PC-3 (cell line): ENCODE results near the gene DYDC1. TPM values are rescaled to one million over a fixed set of nuclear protein-coding genes. Genes with fewer than 3 reads are reported as not detected.

ENCODE experiments used
- ATAC-seq: fragments of 200-7000 bp; cut with Tn5 transposase; 2 replicates; pipeline ENCODE4 v1.9.1; 2020; ENCODE audit warnings: mild to moderate bottlenecking, moderate library complexity
- BruUV-seq: library from RNA; stranded (reverse); fragments of 400-500 nt; replicated peaks from 2 replicates; lab custom pipeline; 2021; lab: Mats Ljungman, UMichigan
- CTCF ChIA-PET: fragments of 300-600 bp; sonication (Branson Sonifier 250); formaldehyde crosslinking; loops from one replicate; lab custom pipeline; 2022; ENCODE audit warnings: antibody characterized with exemption; lab: Charles Lee
- POLR2A ChIA-PET: fragments of 300-600 bp; sonication (Branson Sonifier 250); formaldehyde crosslinking; loops from one replicate; lab custom pipeline; 2022; ENCODE audit warnings: antibody characterized with exemption; ENCODE audit not compliant: unreplicated experiment; lab: Charles Lee
- DNase-seq: peaks from one replicate; pipeline ENCODE4 v3.0.0-alpha.2; 2015
- H2AFZ ChIP-seq: fragments of 300-600 bp; sonication (generic); 2 replicates; pipeline ENCODE4 v1.6.0; 2016; ENCODE audit warnings: antibody characterized with exemption, low read length
- H3F3A ChIP-seq: fragments of 300-600 bp; sonication (generic); one replicate; pipeline ENCODE4 v1.6.0; 2017; ENCODE audit warnings: antibody characterized with exemption, low read length, control low read depth, mild to moderate bottlenecking; ENCODE audit not compliant: unreplicated experiment
- H3K27ac ChIP-seq: fragments of 300-600 bp; sonication (generic); 2 replicates; pipeline ENCODE4 v1.5.1; 2016; ENCODE audit warnings: mild to moderate bottlenecking, low read length
- H3K27me3 ChIP-seq: fragments of 300-600 bp; sonication (generic); 2 replicates; pipeline ENCODE4 v1.6.1; 2016; ENCODE audit warnings: low read length, mixed read lengths
- H3K36me3 ChIP-seq: fragments of 300-600 bp; sonication (generic); 2 replicates; pipeline ENCODE4 v1.6.1; 2016; ENCODE audit warnings: low read depth, mixed run types, low read length, mixed read lengths
- H3K4me1 ChIP-seq: fragments of 300-600 bp; sonication (generic); 2 replicates; pipeline ENCODE4 v1.5.1; 2016; ENCODE audit warnings: low read length; ENCODE audit not compliant: insufficient read depth
- H3K4me2 ChIP-seq: fragments of 300-600 bp; sonication (generic); 2 replicates; pipeline ENCODE4 v1.6.0; 2016; ENCODE audit warnings: low read length
- H3K4me3 ChIP-seq: fragments of 300-600 bp; sonication (generic); 2 replicates; pipeline ENCODE4 v1.5.1; 2016; ENCODE audit warnings: mild to moderate bottlenecking, low read length, mixed read lengths
- H3K79me2 ChIP-seq: fragments of 300-600 bp; sonication (generic); 2 replicates; pipeline ENCODE4 v1.6.1; 2017; ENCODE audit warnings: low read length, mixed read lengths
- H3K9ac ChIP-seq: fragments of 300-600 bp; sonication (generic); 2 replicates; pipeline ENCODE4 v1.6.0; 2016; ENCODE audit warnings: mild to moderate bottlenecking, low read length
- H3K9me2 ChIP-seq: fragments of 300-600 bp; sonication (generic); replicated peaks from 2 replicates; pipeline ENCODE4 v1.6.1; 2016; ENCODE audit warnings: mixed run types, low read length, mixed read lengths
- H3K9me3 ChIP-seq: fragments of 300-600 bp; sonication (generic); 2 replicates; pipeline ENCODE4 v1.6.1; 2016; ENCODE audit warnings: low read length, mixed read lengths
- H4K20me1 ChIP-seq: fragments of 300-600 bp; sonication (generic); 2 replicates; pipeline ENCODE4 v1.6.1; 2016; ENCODE audit warnings: low read length, mixed read lengths
- CTCF ChIP-seq: fragments of 300-600 bp; sonication (generic); conservative IDR thresholded peaks from 2 replicates; pipeline ENCODE4 v1.5.1; 2017; ENCODE audit warnings: antibody characterized with exemption, low read depth, mild to moderate bottlenecking, low read length
- EZH2 ChIP-seq: fragments of 300-600 bp; sonication (generic); IDR thresholded peaks from one replicate; pipeline ENCODE4 v1.6.1; 2017; ENCODE audit warnings: antibody characterized with exemption, mild to moderate bottlenecking, low read length; ENCODE audit not compliant: unreplicated experiment
- EZH2phosphoT487 ChIP-seq: fragments of 300-600 bp; sonication (generic); IDR thresholded peaks from 2 replicates; pipeline ENCODE4 v1.6.1; 2018; ENCODE audit warnings: mild to moderate bottlenecking, antibody characterized with exemption, low read length, borderline replicate concordance
- intact Hi-C: fragments of 100-400 bp; cut with micrococcal nuclease; formaldehyde crosslinking; loops from 2 replicates; pipeline ENCODE4 v1.9.0; 2023
- total RNA-seq: library from RNA; depleted of rRNA; stranded (reverse); fragments of >200 nt; gene quantifications from 2 replicates; pipeline ENCODE4 v1.2.3, GENCODE V29; 2014

DYDC1 gene
- total RNA-seq, 1 experiment from 2014 or later, result not detected

GRCh38 chr10:80333983-80334382, 22.6 kb downstream of the DYDC1 start:
- CTCF ChIA-PET, result no interaction called here
- DNase-seq, result no peak
- no peak for TF ChIP-seq CTCF
- no peak for TF ChIP-seq EZH2phosphoT487
- TF ChIP-seq EZH2, result no peak

GRCh38 chr10:80324891-80325364, 31.6 kb downstream of the DYDC1 start:
- Histone ChIP-seq H3K4me3 (no peak overlapping the region), H3K27me3 (no peaks in the 10 kb centered on the region), H3F3A (no peaks in the 10 kb centered on the region), H3K27ac (no peak overlapping the region), H3K9me3 (no peaks in the 10 kb centered on the region), H3K9me2 (no peaks in the 10 kb centered on the region), H3K4me1 (no peaks in the 10 kb centered on the region), H3K79me2 (no peaks in the 10 kb centered on the region), H3K9ac (no peak overlapping the region), H2AFZ (no peak overlapping the region), H3K36me3 (no peaks in the 10 kb centered on the region), H3K4me2 (no peak overlapping the region), H4K20me1 (no peaks in the 10 kb centered on the region)
- ATAC-seq (no peak), DNase-seq (no peak)
- TF ChIP-seq EZH2phosphoT487, result no peak
- TF ChIP-seq EZH2, result no peak
- TF ChIP-seq CTCF, result no peak
- intact Hi-C loops, result no loop called here
- POLR2A ChIA-PET, result no interaction called here
- BruUV-seq, result no TSS peak
- CTCF ChIA-PET, result no interaction called here

More at GRCh38 chr10:80333983-80334382, 22.6 kb downstream of the DYDC1 start:
- BruUV-seq, result no TSS peak
- no peaks in the 10 kb centered on the region for H3K79me2 ChIP-seq
- no peaks in the 10 kb centered on the region for H3K4me1 ChIP-seq
- H3K4me3 ChIP-seq, result no peak overlapping the region
- no peak overlapping the region for H2AFZ ChIP-seq
- H3K4me2 ChIP-seq, result no peak overlapping the region
- H3K9me3 ChIP-seq, result no peaks in the 10 kb centered on the region
- H3K9ac ChIP-seq, result no peak overlapping the region
- no peaks in the 10 kb centered on the region for H4K20me1 ChIP-seq
- H3K27ac ChIP-seq, result no peak overlapping the region
- POLR2A ChIA-PET, result no interaction called here
- no peaks in the 10 kb centered on the region for H3K27me3 ChIP-seq
- no peaks in the 10 kb centered on the region for H3K9me2 ChIP-seq
- H3K36me3 ChIP-seq, result no peaks in the 10 kb centered on the region
- no peaks in the 10 kb centered on the region for H3F3A ChIP-seq
- intact Hi-C loops, result no loop called here
- no peak for ATAC-seq

- no peak for DNase-seq
- CTCF ChIA-PET, result no interaction called here
- no peak overlapping the region for H2AFZ ChIP-seq
Measured at GRCh38 chr10:80324086-80324485, 32.5 kb downstream of the DYDC1 start.

More at GRCh38 chr10:80324086-80324485, 32.5 kb downstream of the DYDC1 start:
- Histone ChIP-seq H4K20me1 (no peaks in the 10 kb centered on the region), H3K9me2 (no peaks in the 10 kb centered on the region), H3K79me2 (no peaks in the 10 kb centered on the region), H3K4me2 (no peak overlapping the region), H3K36me3 (no peaks in the 10 kb centered on the region), H3K9ac (no peak overlapping the region), H3K27ac (no peak overlapping the region), H3K4me3 (no peak overlapping the region), H3F3A (no peaks in the 10 kb centered on the region), H3K9me3 (no peaks in the 10 kb centered on the region), H3K4me1 (no peaks in the 10 kb centered on the region), H3K27me3 (no peaks in the 10 kb centered on the region)
- no peak for ATAC-seq
- intact Hi-C loops, result no loop called here
- TF ChIP-seq EZH2 (no peak), EZH2phosphoT487 (no peak)
- POLR2A ChIA-PET, result no interaction called here
- BruUV-seq, result no TSS peak
